Bronchial epithelial cell (primary cell): Measurements from ENCODE around the gene NBAS. TPM values are rescaled to one million over a fixed set of nuclear protein-coding genes. Genes with fewer than 3 reads are reported as not detected.

Experiments
- DNase-seq: peaks from one replicate; pipeline ENCODE4 v3.0.0-alpha.2; 2010; ENCODE audit warnings: low read depth
- FAIRE-seq: peaks from 2 replicates; lab custom pipeline; 2011; peaks lifted over from hg19 to GRCh38; lab: Jason Lieb, UNC
- H3K27me3 ChIP-seq: 2 replicates; pipeline ENCODE4 v1.5.1; 2011; ENCODE audit warnings: low read length; ENCODE audit not compliant: control insufficient read depth, insufficient read depth
- H3K36me3 ChIP-seq: 2 replicates; pipeline ENCODE4 v1.5.1; 2011; ENCODE audit warnings: low read length; ENCODE audit not compliant: control insufficient read depth, insufficient read depth
- H3K4me3 ChIP-seq: 2 replicates; pipeline ENCODE4 v1.5.1; 2011; ENCODE audit warnings: mild to moderate bottlenecking, low read depth, low read length, control low read depth
- CTCF ChIP-seq: IDR thresholded peaks from 2 replicates; pipeline ENCODE4 v1.5.1; 2011; ENCODE audit warnings: mild to moderate bottlenecking, moderate library complexity, low read length, control low read depth, inconsistent platforms; ENCODE audit not compliant: insufficient read depth, severe bottlenecking
- total RNA-seq: library from RNA; depleted of rRNA; stranded (reverse); fragments of >200 nt; gene quantifications from 2 replicates; pipeline ENCODE4 v1.2.1, GENCODE V29; 2014

The NBAS gene
- total RNA-seq, 1 donor from 2014 or later = 78.2 TPM

DNA sequence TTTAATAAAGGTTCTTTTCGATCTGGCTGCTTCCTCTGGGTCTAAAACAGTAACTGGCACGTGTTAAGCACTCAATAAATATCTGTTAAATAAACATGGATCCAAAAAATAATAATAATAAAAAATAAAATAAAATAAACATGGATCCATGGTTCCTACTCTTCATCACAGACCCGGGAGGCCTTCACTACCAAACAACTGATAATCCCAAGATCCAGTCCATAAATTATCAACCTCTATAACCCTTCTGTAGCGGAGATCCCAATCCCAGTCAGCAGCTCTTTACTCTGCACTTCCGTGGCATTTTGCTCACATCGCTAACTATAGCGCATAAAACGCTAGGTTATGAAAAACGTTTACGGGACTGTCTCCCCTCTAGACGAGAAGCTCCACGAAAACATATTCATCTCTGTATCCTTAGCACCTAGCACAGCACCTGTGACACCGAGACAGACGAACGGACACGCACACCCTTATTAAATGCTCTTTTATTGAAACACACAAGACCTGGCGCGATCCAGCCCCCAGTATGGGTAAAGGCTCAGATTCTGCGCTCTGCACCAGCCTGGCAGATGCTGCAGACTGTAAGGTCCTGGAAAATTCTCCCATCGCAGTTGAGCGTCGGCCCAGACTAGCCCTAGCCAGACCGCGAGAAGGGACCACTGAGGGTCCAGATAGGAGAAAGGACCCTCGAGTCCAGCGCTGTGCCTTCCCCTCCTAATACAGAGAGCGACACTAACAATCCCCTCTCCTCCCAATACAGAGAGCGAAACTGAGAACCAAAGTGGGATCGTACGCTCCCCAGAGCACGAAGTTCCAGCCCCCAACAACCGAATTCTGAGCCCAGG is 770 bp downstream of the NBAS start:
- peak; percentile 20 for DNase-seq
- no peak for TF ChIP-seq CTCF
- H3K27me3 ChIP-seq = no peaks in the 10 kb centered on the region
- peak overlapping the region; percentile 75 for H3K4me3 ChIP-seq
- no peak for FAIRE-seq
- peaks cover 2% of the 10 kb centered on the region for H3K36me3 ChIP-seq

DNA sequence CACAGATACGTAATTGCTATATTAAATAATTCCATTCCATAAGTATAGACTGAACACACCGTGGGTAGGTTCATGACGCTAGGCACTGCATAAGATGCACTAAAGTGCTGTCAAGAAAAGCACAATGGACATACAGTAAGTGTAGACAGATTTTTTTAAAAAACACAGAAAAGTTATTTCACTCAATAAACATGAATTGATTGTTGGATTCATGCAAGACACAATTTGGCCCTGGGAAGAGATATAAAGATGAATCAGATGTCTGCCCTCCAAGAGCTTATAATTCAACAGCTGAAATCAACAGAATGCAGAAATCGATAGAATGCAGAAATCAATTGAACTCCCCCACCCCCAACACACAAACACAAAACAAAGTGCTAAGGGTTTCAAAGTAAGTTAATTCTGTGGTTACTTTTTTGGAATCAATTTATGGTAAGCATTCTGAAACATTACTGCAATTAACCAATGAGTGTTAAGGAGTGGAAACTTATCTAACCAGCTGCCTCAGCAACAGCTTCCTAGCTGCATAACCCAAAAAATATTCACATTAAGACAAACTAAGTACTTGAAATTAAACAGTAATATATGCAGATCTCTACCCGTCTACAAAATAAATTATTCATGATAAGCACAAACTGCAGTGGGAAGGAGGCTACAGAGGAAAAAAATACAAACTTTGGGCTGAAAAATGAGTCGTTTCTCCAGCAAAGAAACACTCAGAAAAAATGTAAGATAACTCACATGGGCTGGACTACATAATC is 1.6 kb downstream of the NBAS start:
- Histone ChIP-seq H3K27me3 (no peaks in the 10 kb centered on the region), H3K36me3 (peaks cover 2% of the 10 kb centered on the region), H3K4me3 (peak overlapping the region; percentile 75)
- no peak for TF ChIP-seq CTCF
- no peak for FAIRE-seq
- no peak for DNase-seq

DNA sequence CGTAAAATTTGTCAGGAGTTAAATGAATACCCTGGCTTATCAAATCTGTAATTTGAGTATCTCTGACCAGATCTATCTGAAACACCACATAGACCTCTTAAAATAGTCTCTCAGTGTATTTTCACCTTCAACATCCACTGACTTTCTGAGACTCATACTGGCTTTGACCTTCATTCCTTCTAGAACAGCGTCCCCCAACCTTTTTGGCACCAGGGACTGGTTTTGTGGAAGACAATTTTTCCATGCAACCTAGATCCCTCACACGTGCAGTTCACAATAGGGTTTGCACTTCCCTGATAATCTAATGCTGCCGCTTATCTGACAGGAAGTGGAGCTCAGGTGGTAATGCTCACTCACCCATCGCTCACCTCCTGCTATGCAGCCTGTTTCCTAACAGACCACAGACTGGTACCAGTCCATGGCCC is 3.2 kb downstream of the NBAS start:
- DNase-seq (peak; percentile 54), FAIRE-seq (no peak)
- Histone ChIP-seq H3K4me3 (no peak overlapping the region), H3K27me3 (no peaks in the 10 kb centered on the region), H3K36me3 (peaks cover 3% of the 10 kb centered on the region)
- TF ChIP-seq CTCF = no peak

GRCh38 chr2:15556311-15556930 is 4.7 kb downstream of the NBAS start:
- Histone ChIP-seq H3K36me3 (peaks cover 3% of the 10 kb centered on the region), H3K27me3 (no peaks in the 10 kb centered on the region), H3K4me3 (no peak overlapping the region)
- DNase-seq = no peak
- no peak for FAIRE-seq
- no peak for TF ChIP-seq CTCF

GRCh38 chr2:15555760-15556193 is 5.4 kb downstream of the NBAS start:
- Histone ChIP-seq H3K4me3 (no peak overlapping the region), H3K36me3 (peaks cover 3% of the 10 kb centered on the region), H3K27me3 (no peaks in the 10 kb centered on the region)
- FAIRE-seq (no peak), DNase-seq (no peak)
- TF ChIP-seq CTCF = no peak
